ENCODE data around the gene ABCC3.
A peak's percentile ranks its signal among the peaks of the same experiment; 100 is the strongest.

The ABCC3 gene

GRCh38 chr17:50685691-50686493 lies 51.2 kb downstream of the ABCC3 start:
- no peak for DNase-seq

DNA sequence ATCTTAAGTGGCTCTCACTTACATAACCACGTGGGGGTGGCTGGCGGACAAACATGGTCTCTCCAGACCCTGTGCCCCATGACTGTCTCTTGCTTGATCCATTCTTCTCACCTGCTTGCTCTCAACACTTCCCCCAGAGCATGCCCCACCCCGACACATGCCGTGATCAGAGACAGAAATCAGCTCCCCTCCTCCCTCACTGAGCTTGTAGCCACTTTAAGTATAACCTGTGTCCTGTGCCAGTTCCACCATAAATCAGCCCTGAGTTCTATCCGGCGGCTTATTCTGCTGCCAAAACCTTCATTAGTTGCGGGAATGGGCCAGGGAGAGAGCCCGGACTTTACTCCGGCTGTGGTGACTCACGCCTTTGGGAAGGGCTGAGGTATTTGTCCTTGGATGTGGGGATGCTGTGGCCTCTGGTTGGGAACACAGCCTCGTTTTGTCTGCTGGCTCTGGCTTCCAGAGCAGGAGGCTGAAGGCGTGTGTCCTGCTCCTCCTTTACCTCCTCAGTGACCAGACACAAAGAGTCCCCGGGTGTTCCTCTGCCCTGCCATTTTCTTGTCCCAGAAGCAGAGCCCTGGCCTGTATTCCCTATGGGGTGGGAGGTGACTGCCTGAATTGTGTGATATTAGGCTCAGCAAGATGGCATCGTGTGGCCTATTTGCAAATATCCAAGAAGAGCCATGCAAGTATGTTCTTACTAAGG lies 52.0 kb downstream of the ABCC3 start:
- no peak for DNase-seq

DNA sequence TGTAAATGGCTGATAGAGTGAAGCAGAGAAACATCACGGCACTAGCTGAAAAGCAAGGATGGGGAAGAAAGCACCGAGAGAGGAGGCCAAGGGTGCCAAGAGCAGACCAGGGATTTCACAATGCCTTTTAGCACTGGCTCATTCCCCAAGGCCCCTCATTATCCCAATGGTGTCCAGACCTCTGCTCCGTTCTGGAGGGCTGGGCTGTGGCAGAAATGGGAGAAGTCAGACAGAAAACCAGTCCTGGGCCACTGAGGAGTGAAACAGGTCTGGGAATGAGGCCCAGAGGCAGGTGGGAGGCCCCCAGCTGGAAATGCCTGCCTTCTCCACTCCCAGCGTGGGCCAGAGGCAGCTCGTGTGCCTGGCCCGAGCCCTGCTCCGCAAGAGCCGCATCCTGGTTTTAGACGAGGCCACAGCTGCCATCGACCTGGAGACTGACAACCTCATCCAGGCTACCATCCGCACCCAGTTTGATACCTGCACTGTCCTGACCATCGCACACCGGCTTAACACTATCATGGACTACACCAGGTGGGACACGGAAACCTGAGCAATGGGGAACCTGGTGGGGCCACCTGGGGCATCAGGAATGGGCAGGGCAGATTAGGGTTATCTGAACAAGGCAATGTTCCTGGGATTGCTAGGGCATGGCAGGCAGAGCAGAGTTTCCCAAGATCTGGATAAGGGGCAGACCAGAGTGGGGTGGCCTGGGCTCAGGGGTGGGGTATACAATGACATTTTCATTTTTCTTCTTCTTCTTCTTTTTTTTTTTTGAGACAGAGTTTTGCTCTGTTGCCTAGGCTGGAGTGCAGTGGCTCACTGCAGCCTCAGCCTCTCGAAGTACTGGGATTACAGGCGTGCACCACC lies 52.8 kb downstream of the ABCC3 start:
- no peak for DNase-seq

GRCh38 chr17:50688245-50688644 lies 53.6 kb downstream of the ABCC3 start:
- peak in 1 of 3 experiments; percentile 68 for DNase-seq

- no peak for DNase-seq
Measured at GRCh38 chr17:50689251-50689650, 54.6 kb downstream of the ABCC3 start.

DNA sequence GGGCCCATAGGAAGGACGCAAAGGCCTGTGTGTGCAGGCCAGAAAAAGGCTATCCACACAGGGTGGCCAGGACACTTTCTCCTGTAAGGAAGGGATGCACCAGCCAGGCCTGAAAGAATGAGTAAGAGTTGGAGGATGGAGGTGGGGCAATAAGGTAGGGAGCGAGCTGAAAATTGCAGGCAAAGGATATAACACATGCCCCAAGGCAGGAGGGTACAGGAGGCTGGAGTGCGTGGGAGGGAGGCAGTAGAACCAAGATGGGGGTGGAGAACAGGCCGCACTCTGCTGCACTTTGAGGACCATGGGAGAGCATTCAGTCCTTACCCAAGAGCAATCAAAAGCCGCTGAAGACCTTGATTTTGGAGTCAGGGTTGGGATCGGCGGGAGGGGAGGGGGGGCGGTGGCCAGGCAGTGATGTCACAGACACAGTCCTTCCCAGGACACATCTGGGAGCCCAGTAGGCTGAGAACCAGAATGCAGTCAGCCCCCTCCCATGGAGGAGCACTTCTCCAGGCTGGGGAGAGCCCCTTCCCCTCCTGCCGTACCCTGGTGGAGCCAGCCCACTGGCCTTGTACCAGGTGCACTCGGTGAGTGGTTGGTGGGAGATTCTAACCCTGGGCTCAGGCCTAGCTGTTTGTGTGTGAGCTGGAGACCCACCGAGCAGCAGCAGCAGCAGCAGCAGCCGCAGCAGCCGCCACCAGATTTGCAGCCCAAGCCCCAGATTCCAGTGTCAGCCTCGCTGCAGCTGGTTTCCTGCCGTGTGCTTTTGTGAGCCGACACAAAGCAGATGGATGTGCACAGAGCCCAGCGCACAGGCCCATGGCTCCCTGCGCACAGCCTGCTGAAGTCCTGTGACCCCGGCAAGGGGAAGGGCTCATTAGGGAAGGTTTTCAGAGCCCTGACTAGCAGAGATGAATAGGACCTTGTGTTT lies 55.5 kb downstream of the ABCC3 start:
- DNase-seq = no peak

DNA sequence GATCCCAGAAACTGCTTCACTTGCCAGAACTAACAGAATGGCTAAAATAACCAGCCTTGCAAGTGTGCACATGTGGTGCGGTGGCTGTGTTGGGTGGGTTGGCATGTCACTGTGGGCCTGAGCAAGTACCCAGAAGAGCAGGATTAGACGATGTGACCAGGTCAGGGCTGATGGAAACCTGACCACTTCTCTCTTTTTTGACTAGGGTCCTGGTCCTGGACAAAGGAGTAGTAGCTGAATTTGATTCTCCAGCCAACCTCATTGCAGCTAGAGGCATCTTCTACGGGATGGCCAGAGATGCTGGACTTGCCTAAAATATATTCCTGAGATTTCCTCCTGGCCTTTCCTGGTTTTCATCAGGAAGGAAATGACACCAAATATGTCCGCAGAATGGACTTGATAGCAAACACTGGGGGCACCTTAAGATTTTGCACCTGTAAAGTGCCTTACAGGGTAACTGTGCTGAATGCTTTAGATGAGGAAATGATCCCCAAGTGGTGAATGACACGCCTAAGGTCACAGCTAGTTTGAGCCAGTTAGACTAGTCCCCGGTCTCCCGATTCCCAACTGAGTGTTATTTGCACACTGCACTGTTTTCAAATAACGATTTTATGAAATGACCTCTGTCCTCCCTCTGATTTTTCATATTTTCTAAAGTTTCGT lies 56.3 kb downstream of the ABCC3 start:
- no peak for DNase-seq

- no peak for DNase-seq
Measured at GRCh38 chr17:50691550-50692447, 57.1 kb downstream of the ABCC3 start.

GRCh38 chr17:50692448-50693035 lies 57.9 kb downstream of the ABCC3 start:
- peak in 2 of 3 experiments; percentile 33 to 60 for DNase-seq

DNA sequence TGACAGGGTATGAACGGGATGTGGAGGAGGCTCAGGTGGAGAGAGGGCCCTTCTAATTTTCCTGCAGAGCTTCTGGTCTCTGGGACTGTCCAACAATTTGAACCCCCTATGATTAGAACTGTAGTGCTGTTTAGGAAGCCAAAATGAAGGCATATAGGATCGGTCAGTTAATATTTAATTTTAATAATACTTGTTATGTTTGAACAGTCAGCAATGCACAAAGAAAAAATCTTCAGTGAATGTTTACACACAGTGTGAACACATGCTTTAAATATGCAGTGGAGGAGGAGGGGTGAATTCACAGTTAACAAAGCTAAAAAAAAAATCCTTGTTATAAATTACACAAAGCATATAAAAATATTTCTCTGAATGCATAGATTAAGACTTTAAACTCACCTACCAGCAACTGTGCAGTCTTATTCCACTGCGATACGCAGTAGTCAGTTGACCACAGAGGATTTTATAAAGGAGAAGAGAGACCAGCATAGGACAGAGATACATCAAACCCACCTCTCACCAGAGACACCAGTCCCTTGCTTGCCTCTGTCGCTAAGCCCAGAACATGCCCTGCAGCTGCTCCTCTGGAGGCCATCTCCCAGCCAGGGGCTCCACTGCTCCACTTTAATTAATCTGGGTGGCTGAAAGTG lies 58.5 kb downstream of the ABCC3 start:
- DNase-seq = peak in 2 of 3 experiments; percentile 34 to 65

DNA sequence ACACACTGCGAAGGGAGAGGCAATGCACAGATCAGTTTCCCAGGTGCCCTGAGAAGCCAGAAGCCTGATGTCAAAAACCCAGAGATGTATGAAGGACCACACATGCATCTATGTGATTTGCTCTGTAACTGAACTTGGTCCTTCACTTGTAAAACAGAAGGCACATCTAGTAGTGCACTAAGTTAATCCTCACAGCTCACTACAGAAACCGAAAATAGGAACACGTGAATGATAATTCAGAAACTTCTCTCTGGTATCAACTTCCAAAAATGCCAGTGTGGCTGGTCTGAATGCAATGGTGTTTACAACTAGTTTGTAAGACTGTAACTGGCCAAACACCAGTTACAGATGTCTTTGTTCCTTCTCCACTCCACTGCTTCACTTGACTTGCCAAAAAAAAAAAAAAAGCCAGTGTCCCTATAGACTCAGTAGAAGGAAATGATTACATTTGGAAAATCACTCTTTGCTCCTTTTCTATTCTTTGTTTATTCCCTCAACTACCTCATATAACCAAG lies 61.7 kb downstream of the ABCC3 start:
- no peak for DNase-seq

DNA sequence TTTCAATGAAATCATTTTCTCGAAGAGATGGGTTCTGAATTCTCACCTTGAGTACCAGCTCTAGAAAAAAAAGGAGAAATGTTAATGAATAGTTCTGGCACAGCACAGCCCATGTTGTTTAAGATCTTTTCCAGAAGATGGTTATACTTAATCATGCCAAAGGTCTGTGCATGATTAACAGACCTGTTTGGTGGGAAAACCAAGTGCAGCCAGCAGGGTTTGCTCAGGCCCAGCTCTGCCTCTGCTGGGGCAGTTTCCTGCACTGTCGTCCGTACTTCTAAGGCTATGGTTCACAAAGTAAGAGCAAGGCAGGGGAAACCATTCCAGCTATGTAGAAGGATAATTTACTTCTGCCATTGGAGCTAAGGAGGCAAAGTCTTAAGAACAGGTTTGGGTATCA lies 62.4 kb downstream of the ABCC3 start:
- DNase-seq = no peak

GRCh38 chr17:50697663-50698272 lies 63.1 kb downstream of the ABCC3 start:
- no peak for DNase-seq

DNA sequence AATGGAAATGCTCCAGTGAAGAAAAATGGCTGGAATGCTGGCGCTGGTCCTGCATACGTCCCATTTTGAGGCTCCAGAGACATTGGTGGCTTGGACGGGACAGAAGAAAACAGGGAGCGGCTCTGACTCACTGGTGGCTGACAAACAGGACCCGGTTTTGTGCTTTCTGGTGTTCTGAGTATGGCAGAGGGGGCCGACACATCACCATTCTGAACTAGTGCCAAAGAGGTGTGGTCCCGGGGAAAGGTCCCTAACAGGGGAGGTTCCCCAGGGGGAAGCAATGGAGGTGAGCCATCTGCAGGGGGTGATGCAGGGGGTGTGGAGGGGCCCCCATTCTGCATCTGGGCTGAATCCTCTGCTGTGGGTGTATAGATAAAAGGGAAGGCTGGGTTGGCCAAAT lies 64.7 kb downstream of the ABCC3 start:
- no peak for DNase-seq

GRCh38 chr17:50703162-50703561 lies 68.5 kb downstream of the ABCC3 start:
- no peak for DNase-seq

DNA sequence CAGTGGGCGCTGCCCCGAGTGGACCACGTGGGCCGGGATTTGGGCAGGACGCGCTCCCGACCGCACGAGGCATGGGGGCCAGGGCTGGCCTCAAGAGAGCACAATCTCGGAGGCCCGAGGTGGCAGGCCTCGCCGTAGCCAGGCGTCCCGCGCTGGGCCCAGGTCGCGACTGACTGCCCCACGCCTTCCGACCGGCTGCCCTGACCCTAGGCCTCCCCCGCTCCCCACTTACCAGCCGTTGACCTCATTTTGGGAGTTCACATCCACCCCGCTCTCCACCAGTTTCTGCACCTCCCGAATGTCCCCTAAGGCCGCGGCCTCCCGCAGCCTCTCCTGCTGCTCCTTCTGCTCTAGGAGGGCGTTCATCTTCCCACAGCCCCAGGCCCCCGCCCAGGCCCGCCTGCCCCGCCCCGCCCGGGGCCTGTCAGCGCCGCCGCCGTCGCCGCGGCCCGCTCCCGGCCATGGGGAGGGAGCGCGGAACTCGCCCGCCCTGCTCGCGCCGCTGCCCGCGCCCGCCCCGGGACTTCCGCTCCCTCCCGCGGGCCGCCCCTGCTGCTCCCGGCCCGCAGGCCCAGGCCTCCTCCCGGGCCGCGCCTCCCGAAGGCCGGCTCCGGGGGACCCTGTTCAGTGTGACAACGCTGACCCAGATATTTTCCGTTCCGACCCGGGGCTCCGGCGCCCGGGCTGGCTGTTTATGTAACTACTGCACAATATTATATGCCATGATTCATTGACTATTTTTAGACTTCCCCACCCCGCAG lies 72.8 kb downstream of the ABCC3 start, which contains the start of gene ANKRD40:
ANKRD40 (minus strand) TSS at position 626 of the 761 bp plus-strand sequence; CDS start at position 366, 260 bp downstream.
- peak; percentile 88 to 93 (median 89) for DNase-seq

- peak; percentile 18 to 72 (median 48) for DNase-seq
Measured at GRCh38 chr17:50708050-50709000, 73.6 kb downstream of the ABCC3 start.

All from NCI-H1417 (cell line).